Stimulated activated CD4-positive, alpha-beta T cell treated with anti-CD3 and anti-CD28 coated beads, Interleukin-2, amount 100 ng/mL, for 48 hours (primary cell): ENCODE data around the gene MYLK3.

Experiments
- DNase-seq, 2 donors: peaks; one replicate each; pipeline ENCODE4 v3.0.0-alpha.2; 2020

Gene MYLK3

DNA sequence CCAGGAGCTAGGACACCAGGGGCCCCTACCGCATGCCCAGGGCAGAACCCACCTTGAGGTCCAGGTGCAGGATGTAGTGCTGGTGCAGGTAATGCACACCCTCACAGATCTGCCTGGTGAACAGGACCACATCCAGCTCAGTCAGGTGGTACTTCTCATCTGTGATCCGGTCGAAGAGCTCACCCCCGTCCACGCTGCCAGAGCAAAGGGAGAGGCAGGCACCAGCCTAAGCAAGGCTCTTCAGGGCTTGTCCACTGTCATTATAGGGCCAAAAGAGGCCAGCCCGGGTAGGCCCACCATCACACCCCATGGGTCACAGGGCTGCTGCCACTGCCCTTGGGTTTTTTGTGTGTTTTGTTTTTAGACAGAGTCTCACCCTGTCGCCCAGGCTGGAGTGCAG, 21.0 kb downstream of the MYLK3 start:
- no peak for DNase-seq

DNA sequence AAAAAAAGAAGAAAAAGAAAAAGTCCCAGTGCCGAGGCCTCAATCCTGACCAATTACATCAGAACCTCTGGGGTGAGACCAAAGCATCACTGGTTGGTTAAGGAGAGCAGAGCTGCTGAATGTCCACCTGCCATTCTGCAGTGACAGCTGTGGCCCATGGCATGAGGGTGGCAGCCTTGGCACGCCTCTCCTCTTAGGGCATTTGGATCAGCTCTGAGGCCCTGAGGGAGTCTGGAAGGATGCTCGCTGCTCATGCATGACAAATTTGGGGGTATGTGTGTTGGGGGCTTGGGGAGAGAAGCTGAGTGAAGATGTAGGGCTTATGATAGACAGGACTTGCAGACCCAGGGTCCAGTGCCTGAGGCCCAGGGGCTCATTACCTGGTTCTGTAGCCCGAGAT, 26.3 kb downstream of the MYLK3 start:
- DNase-seq: no peak

DNA sequence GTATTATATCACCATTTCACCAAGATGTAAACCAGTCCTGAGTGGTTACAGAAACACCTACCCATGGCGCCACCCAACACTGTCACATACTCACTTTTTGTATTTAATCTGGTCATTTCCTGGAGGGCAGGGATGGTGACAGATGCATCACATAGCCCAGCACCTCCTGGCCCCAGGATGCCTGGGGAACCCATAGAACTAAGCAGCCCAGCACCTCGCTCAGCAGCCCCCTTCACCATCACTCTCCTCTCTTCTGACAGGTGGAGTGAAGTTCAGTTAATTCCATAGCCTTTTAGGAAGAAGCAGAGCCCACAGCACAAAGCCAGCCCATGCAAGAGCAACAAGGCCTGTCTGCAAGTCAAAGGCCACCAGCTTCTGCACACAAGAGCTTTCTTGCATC, 27.5 kb downstream of the MYLK3 start:
- no peak for DNase-seq

DNA sequence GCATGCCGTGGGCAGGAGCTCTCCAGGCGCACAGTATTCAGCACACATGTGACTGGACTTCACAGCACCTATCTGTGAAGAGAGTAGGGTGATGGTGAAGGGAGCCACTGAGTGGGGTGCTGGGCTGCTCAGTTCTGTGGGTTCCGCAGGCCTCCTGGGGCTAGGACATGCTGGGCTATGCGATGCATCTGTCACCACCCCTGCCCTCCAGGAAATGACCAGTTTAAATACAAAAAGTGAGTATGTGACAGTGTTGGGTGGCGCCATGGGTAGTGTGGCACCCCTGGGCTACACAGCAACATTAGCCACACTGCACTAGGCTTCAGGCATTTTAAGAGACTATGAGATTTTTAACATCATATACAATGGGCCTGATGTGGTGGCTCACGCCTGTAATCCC, 28.6 kb downstream of the MYLK3 start:
- DNase-seq: no peak

DNA sequence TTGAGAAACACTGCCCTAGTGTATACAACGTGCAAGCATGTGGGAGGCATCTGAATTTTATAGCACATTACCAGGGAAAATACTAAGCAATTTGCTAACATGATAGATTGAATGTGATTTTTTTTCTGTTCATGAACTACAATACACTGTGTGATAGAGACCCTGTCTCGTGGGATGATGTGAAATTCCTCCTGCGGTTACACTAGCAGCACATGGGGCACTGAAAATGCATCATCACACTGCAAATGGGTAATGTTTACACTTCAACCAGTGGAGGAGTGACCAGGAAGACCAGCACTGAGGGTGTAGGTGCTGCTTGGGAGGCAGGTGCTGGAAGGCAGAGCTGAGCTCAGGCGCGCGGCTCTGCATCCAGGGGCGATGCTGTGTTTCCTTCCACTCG, 29.9 kb downstream of the MYLK3 start:
- DNase-seq: no peak

DNA sequence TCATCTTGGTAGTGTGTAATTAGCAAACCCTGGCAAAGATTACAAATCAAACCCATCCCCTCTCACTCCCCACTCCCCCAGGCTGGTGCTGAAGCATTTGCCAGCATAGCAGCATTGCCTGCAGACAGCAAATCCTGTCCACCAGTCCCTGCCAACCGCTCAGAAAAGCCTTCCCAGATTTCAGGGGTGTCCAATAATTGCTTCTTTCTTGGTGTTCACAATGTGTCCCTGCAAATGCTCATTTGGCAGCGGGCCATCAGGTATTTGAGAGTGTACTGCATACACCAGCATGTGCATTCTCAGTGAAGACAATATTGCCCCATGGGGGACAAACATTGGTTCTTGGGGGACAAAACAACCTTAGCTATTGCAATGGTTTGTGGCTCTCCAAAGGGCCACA, 30.5 kb downstream of the MYLK3 start:
- no peak for DNase-seq

DNA sequence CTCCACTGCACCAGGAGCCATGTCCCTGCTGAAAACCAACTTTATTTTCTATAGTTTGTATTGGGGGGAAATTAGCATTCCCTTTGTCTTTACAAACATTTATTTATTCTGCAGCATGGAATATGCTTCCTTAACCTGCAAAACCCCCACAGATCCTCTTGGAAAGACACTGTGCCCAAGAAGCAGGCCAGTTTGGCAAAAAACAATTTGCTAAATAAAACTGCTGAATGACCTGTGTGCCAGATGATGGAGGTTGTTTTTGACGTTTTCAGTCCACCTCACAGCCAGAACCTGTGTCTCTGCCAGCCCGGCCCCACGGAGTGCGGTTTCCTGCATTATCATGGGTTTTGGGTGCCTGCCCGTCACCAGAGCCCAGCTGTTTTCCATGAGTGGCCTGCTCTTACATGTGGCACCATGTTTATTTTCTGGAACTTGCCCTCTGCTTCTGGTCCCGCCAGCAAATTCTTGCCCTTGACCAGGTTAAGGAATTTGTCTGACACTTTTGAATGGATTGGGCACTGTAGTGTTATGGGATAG, 32.3 kb downstream of the MYLK3 start:
- no peak for DNase-seq

DNA sequence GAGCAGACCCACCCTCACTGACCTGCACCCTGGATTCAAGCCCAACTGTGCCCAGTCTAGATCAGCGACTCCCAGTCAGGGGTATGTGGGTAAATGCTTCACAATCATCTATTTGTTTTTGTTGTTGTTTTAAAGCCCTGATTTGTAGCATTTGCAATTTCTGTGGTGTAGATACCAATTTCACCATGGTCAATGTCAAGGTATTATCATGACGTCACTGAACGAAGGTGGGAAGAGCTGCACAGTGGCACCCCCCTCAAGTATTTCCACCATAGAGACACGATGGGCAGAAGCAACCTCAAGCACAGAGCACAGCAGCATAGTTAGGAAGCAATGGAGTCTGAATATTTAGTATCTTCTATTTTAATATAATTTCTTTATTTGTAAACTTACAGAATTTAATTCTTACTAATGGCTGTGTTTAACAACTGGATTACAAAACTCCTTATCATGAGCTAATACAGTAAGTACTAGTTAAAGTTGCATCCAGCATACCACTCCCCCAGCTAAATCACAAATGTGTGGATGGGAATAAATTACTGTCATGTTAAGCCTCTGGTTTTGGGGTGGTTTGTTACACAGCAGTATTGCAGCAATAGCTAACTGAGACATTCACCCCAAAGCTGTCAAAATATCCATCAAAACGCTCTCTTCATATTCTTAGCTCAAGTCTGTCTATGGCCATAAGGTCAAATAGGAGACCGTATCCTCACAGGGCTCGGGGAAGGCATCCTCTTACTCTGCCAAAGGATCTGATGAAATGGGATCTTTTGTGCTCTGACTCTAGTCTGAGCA, 33.1 kb downstream of the MYLK3 start:
- DNase-seq: no peak

DNA sequence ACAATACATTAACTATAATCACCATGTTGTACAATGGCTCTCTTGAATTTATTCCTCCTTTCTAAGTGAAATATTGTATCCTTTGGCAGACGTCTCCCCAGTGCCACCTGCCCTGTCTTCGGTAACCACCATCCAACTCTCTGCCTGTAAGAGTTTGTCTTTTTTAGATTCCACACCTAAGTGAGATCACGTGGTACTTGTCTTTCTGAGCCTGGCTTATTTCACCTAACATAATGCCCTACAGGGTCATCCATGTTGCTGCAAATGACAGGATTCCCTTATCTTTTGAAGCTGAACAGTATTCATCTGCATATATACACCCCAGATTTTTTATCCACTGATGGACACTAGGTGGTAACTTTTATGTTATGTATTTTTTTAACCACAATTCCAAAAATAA, 34.5 kb downstream of the MYLK3 start:
- no peak for DNase-seq

DNA sequence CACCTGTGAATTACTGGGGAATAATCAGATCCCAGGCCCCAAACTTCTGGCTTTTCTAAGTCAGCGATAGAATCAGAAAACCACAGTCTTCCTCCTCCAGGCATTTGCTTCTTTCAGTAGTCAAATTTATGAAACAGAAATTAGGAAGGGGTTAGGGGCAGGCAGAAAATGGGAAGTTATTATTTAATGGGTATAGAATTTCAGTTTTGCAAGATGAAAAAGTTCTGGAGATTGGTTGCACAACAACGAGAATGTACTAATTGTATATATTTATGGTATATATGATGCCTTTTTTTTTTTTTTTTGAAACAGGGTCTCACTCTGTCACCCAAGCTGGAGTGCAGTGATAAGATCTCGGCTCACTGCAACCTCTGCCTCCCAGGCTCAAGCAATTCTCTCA, 35.2 kb downstream of the MYLK3 start:
- DNase-seq: no peak

DNA sequence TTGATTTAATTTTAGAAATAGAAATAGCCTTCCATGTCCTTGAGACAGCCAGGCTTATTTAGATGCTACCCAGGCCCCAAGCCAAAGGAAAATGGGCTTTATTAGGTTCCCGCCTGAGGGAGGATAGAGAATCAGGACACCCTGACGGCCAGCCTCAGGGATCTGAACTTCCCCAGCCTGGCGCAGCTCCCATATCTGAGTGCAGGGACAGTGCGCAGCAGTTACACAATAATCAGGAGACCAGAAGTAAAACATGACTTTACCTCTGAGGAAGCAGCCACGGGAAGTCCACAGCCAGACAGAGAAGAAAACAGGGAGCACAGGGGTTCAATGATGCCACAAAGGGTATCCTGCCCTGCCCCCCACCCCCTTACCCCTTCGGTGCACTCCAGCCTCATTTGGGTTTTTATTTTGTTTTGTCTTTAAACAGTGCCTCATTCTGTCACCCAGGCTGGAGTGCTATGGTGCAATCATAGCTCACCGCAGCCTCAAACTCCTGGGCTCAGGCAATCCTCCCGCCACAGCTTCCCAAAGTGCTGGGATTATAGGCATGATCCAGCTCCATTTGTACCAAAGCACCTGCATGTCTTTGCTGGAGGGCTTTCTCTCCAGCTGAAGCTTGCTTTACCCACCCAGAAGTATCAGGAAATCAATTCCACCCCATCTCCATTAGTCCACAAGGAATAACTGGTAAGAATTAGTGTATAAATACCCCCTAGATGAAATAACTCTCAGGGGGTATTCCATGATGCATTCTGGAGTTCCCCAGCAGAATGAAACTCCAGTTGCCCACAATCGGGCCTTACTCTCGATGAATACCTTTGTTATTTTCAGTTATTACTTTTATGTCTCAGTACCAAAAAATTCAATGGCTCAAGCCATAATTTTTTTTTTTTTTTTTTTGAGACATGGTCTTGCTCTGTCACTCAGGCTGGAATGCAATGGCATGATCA, 36.8 kb downstream of the MYLK3 start:
- no peak for DNase-seq

DNA sequence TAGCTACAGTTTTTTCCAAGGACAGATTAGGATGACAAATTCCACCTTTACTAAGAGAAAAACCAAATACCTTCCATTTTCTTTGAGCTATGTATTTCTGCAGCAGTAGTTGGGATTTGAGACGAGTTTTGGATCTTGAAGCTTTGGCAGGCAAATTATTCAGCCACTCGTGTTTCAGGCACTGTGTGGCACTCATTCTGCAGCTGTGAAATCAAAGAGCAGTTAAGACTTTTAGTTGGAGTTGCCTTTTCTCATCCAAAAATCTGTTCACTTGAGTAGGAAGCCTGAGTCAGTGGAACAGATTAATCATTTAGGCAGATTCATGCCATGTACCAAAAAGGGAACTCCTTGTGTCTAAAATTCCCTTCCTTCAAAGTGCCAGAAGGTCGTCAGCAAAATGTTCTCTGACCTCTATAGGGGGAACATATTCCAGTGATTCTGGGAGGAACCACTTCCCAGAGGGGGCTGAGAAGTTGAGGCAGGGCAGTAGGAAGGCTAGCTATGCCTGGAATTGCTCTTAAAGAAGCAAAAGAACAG, 38.6 kb downstream of the MYLK3 start:
- DNase-seq: no peak

DNA sequence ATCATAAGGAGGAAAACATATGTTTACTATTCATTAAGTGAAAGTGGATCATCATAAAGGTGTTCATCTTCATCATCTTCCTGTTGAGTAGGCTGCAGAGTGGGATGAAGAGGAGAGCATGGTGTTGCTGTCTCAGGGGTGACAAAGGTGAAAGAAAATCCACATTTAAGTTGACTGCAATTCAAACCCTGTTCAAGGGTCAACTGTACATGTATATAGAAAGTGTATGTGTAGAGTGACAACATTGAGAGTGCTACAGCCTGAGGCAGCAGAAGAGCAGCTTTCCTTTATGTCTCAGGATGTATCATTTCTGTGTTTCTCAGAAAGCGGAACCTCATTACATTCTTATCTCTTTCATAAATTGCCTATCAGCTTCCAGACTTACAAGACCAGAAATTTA, 41.5 kb downstream of the MYLK3 start:
- DNase-seq: no peak

DNA sequence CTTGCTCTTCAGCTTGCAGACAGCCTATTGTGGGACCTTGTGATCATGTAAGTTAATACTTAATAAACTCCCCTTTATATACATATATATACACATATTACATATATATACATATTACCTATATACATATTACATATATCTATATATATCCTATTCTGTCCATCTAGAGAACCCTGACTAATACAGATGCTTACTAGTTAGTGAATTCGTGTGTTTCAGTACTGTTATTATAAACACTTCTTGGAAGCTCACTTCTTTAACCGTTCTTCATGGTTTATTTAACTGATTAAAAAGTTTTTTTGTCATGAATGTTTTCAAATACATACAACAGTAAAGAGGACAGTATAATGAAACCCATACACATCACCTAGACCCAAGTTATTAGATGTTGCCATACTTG, 46.1 kb downstream of the MYLK3 start:
- DNase-seq: no peak

DNA sequence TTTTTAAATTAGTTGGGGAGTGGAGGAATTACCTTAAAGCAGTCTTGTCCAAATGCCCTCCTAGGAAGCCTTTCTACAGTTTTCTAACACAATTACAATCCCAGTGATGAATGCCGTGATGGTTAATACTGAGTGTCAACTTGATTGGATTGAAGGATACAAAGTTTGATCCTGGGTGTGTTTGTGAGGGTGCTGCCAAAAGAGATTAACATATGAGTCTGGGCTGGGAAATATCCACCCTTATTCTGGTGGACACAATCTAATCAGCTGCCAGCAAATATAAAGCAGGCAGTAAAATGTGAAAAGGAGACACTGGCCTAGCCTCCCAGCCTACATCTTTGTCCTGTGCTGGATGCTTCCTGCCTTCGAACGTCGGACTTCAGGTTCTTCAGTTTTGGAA, 46.5 kb downstream of the MYLK3 start:
- no peak for DNase-seq

DNA sequence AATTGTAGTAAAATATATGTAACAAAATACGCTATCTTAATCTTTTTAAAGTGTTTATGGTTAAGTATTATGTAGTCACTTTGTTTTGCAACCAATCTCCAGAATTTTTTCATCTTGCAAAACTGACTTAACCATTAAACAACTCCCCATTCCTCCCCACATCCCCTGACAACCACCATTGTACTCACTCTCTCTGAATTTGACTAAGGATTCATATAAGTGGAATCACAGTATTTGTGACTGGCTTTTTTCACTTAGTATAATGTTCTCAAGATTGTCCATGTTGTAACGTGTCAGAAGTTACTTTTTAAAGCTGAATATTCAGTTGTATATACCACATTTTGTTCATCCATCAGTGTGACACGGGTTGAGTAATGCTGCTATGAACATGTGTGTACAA, 48.1 kb downstream of the MYLK3 start:
- DNase-seq: no peak

DNA sequence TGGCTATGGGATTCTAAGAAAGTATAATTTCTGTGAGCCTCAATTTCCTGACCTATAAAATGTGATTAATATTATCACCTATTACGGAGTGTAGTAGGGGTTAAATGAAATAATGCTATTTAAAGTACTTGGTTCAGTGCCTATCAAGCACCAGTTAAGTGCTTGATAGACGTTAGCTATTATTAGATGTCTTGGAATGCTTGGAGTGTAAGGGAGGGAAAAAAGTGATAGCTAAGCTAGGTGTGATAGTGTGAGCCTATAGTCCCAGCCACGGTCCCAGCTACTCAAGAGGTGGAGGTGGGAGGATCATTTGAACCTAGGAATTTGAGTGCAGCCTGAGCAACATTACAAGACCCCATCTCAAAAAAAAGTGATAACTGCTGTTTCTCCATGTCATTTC, 51.2 kb downstream of the MYLK3 start:
- DNase-seq: no peak

DNA sequence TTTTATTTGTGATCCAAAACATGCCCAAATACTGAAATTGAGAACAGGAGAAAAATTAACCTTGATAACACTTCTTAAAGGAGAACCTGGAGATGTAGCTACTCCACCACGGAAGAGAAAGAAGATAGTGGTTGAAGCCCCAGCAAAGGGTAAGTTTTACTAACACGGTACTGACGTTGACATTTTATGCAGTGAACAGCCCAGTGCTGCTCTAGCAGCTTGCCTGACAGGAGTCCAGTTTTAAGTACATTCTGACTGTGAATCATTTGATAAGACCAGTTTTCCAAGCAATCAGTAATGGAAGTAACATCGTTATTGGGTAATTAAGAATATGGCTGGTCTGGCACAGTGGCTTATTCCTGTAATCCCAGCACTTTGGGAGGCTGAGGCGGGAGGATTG, 52.2 kb downstream of the MYLK3 start:
- DNase-seq: no peak

DNA sequence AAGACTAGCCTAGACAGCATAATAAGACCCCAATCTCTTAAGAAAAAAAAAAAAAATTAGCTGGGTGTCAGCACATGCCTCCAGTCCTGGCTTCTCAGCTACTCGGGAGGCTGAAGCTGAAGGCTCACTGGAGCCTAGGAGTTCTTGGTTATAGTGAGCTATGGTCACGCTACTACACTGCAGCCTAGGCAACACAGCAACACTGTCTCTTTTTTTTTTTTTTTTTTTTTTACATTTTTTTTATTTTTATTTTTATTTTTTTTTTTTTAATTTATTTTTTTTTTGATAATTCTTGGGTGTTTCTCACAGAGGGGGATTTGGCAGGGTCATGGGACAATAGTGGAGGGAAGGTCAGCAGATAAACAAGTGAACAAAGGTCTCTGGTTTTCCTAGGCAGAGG, 54.5 kb downstream of the MYLK3 start:
- DNase-seq: no peak

DNA sequence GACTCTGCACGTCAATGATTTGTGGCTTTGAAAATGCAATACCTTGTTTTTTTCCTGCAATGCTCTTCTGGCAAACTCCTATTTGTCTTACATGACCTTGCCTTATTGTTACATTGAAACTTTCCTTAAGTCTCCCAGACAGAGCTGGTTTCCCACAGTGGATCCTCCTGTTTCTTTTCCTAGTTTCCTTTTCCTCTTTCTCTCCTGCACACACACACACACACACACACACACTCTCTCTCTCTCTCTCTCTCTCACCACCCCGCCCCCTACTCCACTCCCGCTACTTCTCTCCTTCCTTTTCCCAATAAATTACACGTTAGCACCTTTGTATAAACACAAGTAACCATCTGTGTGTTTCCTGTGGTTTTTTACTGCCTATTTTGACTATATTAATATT, 56.4 kb downstream of the MYLK3 start:
- no peak for DNase-seq

DNA sequence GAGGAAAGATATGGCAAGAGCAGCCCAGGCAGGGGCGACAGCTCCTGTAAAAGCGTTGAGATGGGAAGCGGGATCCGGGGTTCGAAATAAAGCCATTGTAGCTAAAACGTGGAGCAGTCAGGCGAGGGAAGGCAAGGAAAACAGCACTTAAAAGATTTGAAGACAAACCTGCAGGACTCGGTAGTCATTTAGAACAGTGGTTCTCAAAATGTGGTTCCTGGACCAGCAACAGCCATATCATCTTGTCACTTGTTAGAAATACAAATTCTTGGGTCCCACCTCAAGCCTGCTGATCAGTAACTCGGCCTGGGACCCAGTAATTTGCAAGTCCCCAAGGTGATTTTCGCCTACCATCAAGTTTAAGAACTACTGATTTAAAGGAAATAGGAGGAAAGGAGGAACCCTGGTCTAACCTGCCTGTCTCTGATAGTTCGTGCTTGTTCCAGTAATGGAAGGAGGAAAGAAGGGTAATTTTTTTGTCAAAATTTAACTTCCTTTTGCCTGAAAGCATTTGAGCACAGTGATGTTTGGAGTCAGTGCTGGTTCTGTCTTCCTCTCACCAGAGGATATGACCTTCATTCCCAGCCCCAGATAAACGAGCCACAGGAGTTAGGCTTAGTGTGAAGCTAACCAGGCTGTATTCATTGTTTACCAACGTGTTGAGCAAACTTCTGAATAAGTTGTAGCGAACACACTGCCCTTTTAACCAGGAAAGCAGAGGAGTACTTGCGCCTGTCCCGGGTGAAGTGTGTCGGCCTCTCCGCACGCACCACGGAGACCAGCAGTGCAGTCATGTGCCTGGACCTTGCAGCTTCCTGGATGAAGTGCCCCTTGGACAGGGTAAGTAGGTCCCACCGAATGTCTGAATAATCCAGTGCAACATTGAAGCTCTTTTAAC, 57.6 kb downstream of the MYLK3 start:
- DNase-seq: no peak
